CD4-positive, alpha-beta T cell (primary cell): Measurements from ENCODE around the gene STARD7. TPM values are rescaled to one million over a fixed set of nuclear protein-coding genes. Genes with fewer than 3 reads are reported as not detected.

Experiments
- ATAC-seq: fragments of 200-7000 bp; cut with Tn5 transposase; one replicate; pipeline ENCODE4 v1.10.0; 2022; ENCODE audit warnings: mild to moderate bottlenecking; ENCODE audit not compliant: poor library complexity
- CTCF ChIA-PET: fragments of 350-600 bp; sonication (Branson Sonifier 250); formaldehyde crosslinking; loops from one replicate; lab custom pipeline; 2021; ENCODE audit warnings: antibody characterized with exemption, inconsistent platforms; lab: Charles Lee
- POLR2A ChIA-PET: fragments of 350-600 bp; sonication (Branson Sonifier 250); formaldehyde crosslinking; loops from one replicate; lab custom pipeline; 2021; ENCODE audit warnings: antibody characterized with exemption, inconsistent platforms; lab: Charles Lee
- DNase-seq, 14 experiments: peaks; one replicate each; pipeline ENCODE4 v3.0.0-alpha.2; 2013 to 2020; ENCODE audit warnings: mixed read lengths in 2 of 14
- H3K27ac ChIP-seq, 2 donors: one replicate each; pipeline versions ENCODE4 v1.5.1 to v1.7.0; 2013; ENCODE audit warnings: low read length in 2 of 2, low read depth in 1 of 2, mild to moderate bottlenecking in 1 of 2
- H3K27me3 ChIP-seq, 2 experiments: 1 replicate in 1 of 2; 2 replicates in 1 of 2; pipeline versions ENCODE4 v1.6.1 to v1.7.0; 2013; ENCODE audit warnings: low read length in 2 of 2, control low read depth in 1 of 2, mild to moderate bottlenecking in 1 of 2, moderate library complexity in 1 of 2; ENCODE audit not compliant: insufficient read depth in 2 of 2, control insufficient read depth in 1 of 2
- H3K36me3 ChIP-seq: one replicate; pipeline ENCODE4 v1.6.1; 2013; ENCODE audit warnings: low read length, control low read depth; ENCODE audit not compliant: insufficient read depth
- H3K4me1 ChIP-seq: one replicate; pipeline ENCODE4 v1.6.1; 2013; ENCODE audit warnings: low read length, control low read depth; ENCODE audit not compliant: insufficient read depth
- H3K4me3 ChIP-seq: one replicate; pipeline ENCODE4 v1.5.1; 2013; ENCODE audit warnings: mild to moderate bottlenecking, low read length, moderate library complexity
- H3K9me3 ChIP-seq, 2 experiments: 1 replicate in 1 of 2; 2 replicates in 1 of 2; pipeline versions ENCODE4 v1.6.1 to v1.7.0; 2013; ENCODE audit warnings: low read length in 2 of 2, mild to moderate bottlenecking in 2 of 2, control low read depth in 1 of 2, moderate library complexity in 1 of 2; ENCODE audit not compliant: control insufficient read depth in 1 of 2, insufficient read depth in 1 of 2
- H3K27ac Mint-ChIP-seq: one replicate; pipeline ENCODE4 v1.8.0; 2020; ENCODE audit warnings: mixed read lengths
- H3K27me3 Mint-ChIP-seq: one replicate; pipeline ENCODE4 v1.8.0; 2021; ENCODE audit warnings: mixed read lengths
- H3K36me3 Mint-ChIP-seq: one replicate; pipeline ENCODE4 v1.8.0; 2021; ENCODE audit warnings: low read depth, mixed read lengths
- H3K4me1 Mint-ChIP-seq: one replicate; pipeline ENCODE4 v1.8.0; 2021; ENCODE audit warnings: low read depth, mixed read lengths
- H3K4me3 Mint-ChIP-seq: one replicate; pipeline ENCODE4 v1.8.0; 2020; ENCODE audit warnings: mild to moderate bottlenecking, mixed read lengths
- H3K9me3 Mint-ChIP-seq: one replicate; pipeline ENCODE4 v1.8.0; 2020; ENCODE audit warnings: mixed read lengths
- intact Hi-C, 2 experiments: fragments of 100-400 bp; cut with DNase I in 1 of 2; cut with micrococcal nuclease in 1 of 2; formaldehyde crosslinking; loops; one replicate each; pipeline versions ENCODE4 v1.15.1 to v1.9.0; 2023 to 2025; cut with DNase I, micrococcal nuclease
- total RNA-seq, 174 experiments: library from RNA in 2 of 174; stranded (reverse) in 2 of 174; gene quantifications; one replicate each; pipeline ENCODE4 v1.2.3 and lab custom pipeline; 2021 to 2026
- TF ChIP-seq, protein P1 (sequence below): fragments of 200-600 bp; IDR thresholded peaks from one replicate; pipeline ENCODE4 v1.8.0; 2022; ENCODE audit warnings: antibody characterized with exemption, mild to moderate bottlenecking

Gene STARD7
- total RNA-seq, 2 experiments from 2014 or later, result 57.4 to 58.6 TPM

GRCh38 chr2:96148410-96149217, 60.0 kb downstream of the STARD7 start:
- Histone ChIP-seq H3K4me3 (peak overlapping the region; percentile 38), H3K4me1 (peaks cover 79% of the 10 kb centered on the region), H3K36me3 (peaks cover 10% of the 10 kb centered on the region), H3K27me3 (no peaks in the 10 kb centered on the region), H3K9me3 (no peaks in the 10 kb centered on the region), H3K27ac (peak overlapping the region; percentile 97 to 99)
- peaks cover 88% of the 10 kb centered on the region for H3K4me1 Mint-ChIP-seq
- H3K27me3 Mint-ChIP-seq, result no peaks in the 10 kb centered on the region
- peak overlapping the region; percentile 88 for H3K4me3 Mint-ChIP-seq
- peak; percentile 65 for ATAC-seq
- intact Hi-C loops, result loop anchor here (1.0 to 5.0 kb wide), 3 partner anchors 16 to 389 kb away; partner anchors contain the start of genes ARID5A (in 2 of the 2) and STARD7 (in 1 of the 2)
- TF ChIP-seq, protein P1, sequence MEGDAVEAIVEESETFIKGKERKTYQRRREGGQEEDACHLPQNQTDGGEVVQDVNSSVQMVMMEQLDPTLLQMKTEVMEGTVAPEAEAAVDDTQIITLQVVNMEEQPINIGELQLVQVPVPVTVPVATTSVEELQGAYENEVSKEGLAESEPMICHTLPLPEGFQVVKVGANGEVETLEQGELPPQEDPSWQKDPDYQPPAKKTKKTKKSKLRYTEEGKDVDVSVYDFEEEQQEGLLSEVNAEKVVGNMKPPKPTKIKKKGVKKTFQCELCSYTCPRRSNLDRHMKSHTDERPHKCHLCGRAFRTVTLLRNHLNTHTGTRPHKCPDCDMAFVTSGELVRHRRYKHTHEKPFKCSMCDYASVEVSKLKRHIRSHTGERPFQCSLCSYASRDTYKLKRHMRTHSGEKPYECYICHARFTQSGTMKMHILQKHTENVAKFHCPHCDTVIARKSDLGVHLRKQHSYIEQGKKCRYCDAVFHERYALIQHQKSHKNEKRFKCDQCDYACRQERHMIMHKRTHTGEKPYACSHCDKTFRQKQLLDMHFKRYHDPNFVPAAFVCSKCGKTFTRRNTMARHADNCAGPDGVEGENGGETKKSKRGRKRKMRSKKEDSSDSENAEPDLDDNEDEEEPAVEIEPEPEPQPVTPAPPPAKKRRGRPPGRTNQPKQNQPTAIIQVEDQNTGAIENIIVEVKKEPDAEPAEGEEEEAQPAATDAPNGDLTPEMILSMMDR, result no peak
- POLR2A ChIA-PET, result interaction anchor here (1.0 to 13.8 kb wide), 7 partner anchors 10 to 389 kb away, joined by 3 to 199 read pairs (median 21); partner anchors contain the start of genes ARID5A, ASTL and STARD7
- no peaks in the 10 kb centered on the region for H3K9me3 Mint-ChIP-seq
- DNase-seq, result peak; percentile 87 to 99 (median 96)
- peak overlapping the region; percentile 98 for H3K27ac Mint-ChIP-seq
- peaks cover 28% of the 10 kb centered on the region for H3K36me3 Mint-ChIP-seq
- CTCF ChIA-PET, result interaction anchor here (1.5 to 15.2 kb wide), 5 partner anchors 10 to 406 kb away, joined by 3 to 229 read pairs (median 11); partner anchors contain the start of genes ADRA2B and ASTL

- peak in 3 of 14 experiments; percentile 33 to 57 (median 47) for DNase-seq
Measured at GRCh38 chr2:96147593-96148201, 60.9 kb downstream of the STARD7 start.

More at GRCh38 chr2:96147593-96148201, 60.9 kb downstream of the STARD7 start:
- Histone ChIP-seq H3K4me1 (peaks cover 80% of the 10 kb centered on the region), H3K9me3 (no peaks in the 10 kb centered on the region), H3K27me3 (no peaks in the 10 kb centered on the region), H3K4me3 (no peak overlapping the region), H3K27ac (peak overlapping the region; percentile 97 to 99), H3K36me3 (peaks cover 19% of the 10 kb centered on the region)
- TF ChIP-seq, protein P1, result no peak
- peaks cover 37% of the 10 kb centered on the region for H3K36me3 Mint-ChIP-seq
- intact Hi-C loops, result loop anchor here (1.0 to 5.0 kb wide), 3 partner anchors 17 to 390 kb away; partner anchors contain the start of genes ARID5A (in 2 of the 2) and STARD7 (in 1 of the 2)
- ATAC-seq, result no peak
- peaks cover 88% of the 10 kb centered on the region for H3K4me1 Mint-ChIP-seq
- peak overlapping the region; percentile 98 for H3K27ac Mint-ChIP-seq
- H3K4me3 Mint-ChIP-seq, result peak overlapping the region; percentile 88
- no peaks in the 10 kb centered on the region for H3K27me3 Mint-ChIP-seq
- POLR2A ChIA-PET, result interaction anchor here (1.0 to 13.8 kb wide), 8 partner anchors 9 to 390 kb away, joined by 3 to 199 read pairs (median 20); partner anchors contain the start of genes ARID5A, ASTL and STARD7
- CTCF ChIA-PET, result interaction anchor here (1.1 to 15.2 kb wide), 6 partner anchors 9 to 407 kb away, joined by 3 to 229 read pairs (median 8); partner anchors contain the start of genes ADRA2B and ASTL
- no peaks in the 10 kb centered on the region for H3K9me3 Mint-ChIP-seq
